Epithelial cell of prostate (primary cell): ENCODE measurements around the gene SMARCD3.

Experiments
- DNase-seq: peaks from one replicate; pipeline ENCODE4 v3.0.0-alpha.2; 2011; ENCODE audit warnings: low read depth, low spot score
- H3K27ac ChIP-seq: fragments of 450-650 bp; 2 replicates; pipeline ENCODE4 v1.5.1; 2017; ENCODE audit warnings: mild to moderate bottlenecking

The SMARCD3 gene

GRCh38 chr7:151195616-151196450 lies 52.7 kb downstream of the SMARCD3 start:
- no peak overlapping the region for H3K27ac ChIP-seq
- DNase-seq = no peak

- DNase-seq = no peak
- no peak overlapping the region for H3K27ac ChIP-seq
Measured at GRCh38 chr7:151194188-151194587, 54.3 kb downstream of the SMARCD3 start.

- no peak for DNase-seq
- H3K27ac ChIP-seq = no peak overlapping the region
Measured at GRCh38 chr7:151193203-151193978, 55.1 kb downstream of the SMARCD3 start.

- no peak for DNase-seq
- no peak overlapping the region for H3K27ac ChIP-seq
Measured at GRCh38 chr7:151192002-151192539, 56.4 kb downstream of the SMARCD3 start.

- no peak overlapping the region for H3K27ac ChIP-seq
- no peak for DNase-seq
Measured at GRCh38 chr7:151191544-151191943, 57.0 kb downstream of the SMARCD3 start.

GRCh38 chr7:151189038-151189437 lies 59.5 kb downstream of the SMARCD3 start:
- H3K27ac ChIP-seq = no peak overlapping the region
- DNase-seq = no peak
